ENCODE data around the gene TRPV5.

TRPV5 gene

GRCh38 chr7:142894112-142894984, 39.2 kb downstream of the TRPV5 start:
- TF ChIP-seq ZNF274 (IDR thresholded peaks at IDR 0.05; ENCODE audit: low read depth, low read length): no peak
- no peak overlapping the region for H3K4me3 ChIP-seq (ENCODE audit: low read length)

DNA sequence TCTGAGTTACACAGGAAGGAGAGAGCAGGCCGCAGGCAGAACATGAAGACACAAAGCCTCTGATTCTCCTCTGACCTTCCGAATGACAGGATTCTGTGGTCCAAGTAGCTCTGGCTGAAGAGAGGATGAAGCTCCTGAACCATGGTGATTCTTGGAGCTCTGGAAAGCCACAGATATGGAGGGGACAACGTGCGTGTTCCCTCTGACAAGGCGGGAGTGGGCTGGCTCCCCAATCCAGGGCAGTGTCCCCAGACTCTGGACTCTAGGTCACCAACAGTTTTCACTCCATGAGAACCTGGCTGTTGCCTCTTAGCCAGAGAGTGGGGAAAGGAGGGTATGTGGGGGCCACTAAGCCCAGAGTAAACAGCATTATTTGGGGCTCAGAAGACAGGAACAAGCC, 40.6 kb downstream of the TRPV5 start:
- no peak overlapping the region for H3K4me3 ChIP-seq (ENCODE audit: low read length)
- no peak for TF ChIP-seq ZNF274 (IDR thresholded peaks at IDR 0.05; ENCODE audit: low read depth, low read length)

DNA sequence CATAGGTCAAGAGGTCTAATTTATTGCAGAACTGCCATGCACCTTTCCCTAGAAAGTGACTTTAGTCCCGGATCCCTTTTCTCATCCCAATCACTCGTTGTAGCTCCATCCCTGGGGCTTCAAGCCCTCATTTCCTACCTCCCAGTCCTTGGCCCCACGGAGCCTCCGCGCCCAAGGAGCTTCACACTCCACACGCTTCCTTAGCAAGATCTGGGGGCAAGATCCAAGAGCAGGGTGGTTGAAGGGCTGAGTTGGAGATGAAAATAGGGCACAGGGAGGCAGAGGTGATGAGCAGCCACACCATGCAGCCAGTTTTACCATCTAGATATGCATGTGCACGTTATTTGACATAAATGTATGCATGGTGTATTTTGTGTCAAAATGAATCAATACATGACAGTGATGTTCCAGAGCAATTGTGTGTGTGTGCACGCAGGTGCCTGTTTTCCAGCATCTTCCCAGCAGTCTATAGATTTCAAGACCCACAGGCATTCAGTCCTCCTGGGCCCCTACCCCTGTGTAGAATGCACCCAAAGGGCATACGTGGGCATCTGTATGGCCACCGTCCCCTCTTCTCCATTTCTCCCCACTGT, 42.0 kb downstream of the TRPV5 start:
- no peak overlapping the region for H3K4me3 ChIP-seq (ENCODE audit: low read length)
- no peak for TF ChIP-seq ZNF274 (IDR thresholded peaks at IDR 0.05; ENCODE audit: low read depth, low read length)

DNA sequence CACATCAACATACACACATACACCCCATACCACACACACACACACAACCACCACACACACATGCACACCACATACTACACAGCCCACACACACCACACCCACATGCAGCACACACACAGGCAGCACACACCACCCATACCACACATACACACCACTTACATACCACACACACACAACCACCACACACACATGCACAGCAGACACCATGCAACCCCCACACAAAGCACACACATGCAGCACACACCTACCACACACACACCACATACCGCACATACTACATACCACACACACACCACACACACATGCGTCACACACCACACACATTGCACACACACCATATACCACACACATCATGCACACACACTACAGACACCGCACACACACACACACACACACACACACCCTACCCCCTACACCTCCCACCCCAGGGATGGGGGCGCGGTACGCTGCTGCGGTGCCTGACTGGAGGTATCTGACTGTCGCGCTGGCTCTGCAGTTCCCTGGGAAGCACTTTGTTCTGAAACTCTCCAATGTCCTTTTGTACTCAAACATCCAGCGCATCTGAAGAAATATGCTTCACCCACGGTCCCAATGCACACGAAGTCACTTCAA, 42.6 kb downstream of the TRPV5 start:
- no peak overlapping the region for H3K4me3 ChIP-seq (ENCODE audit: low read length)
- no peak for TF ChIP-seq ZNF274 (IDR thresholded peaks at IDR 0.05; ENCODE audit: low read depth, low read length)

DNA sequence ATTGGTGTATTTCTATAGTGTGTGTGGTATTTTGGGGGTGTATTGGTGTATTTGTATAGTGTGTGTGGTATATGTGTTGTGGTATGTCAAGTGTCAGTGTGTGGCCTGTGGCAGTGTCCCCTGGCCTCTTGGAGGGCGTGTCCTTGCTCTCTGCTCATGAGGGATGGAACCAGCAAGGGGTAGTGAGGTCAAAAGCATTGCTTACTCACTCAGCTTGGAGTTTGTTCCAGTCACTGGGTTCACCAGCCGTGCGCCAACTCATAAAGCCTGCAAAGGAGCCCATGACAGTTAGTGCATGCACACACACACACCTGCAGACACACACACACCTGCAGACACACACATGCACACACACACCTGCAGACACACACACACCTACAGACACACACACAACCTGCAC, 43.7 kb downstream of the TRPV5 start:
- H3K4me3 ChIP-seq (ENCODE audit: low read length): no peak overlapping the region
- TF ChIP-seq ZNF274 (IDR thresholded peaks at IDR 0.05; ENCODE audit: low read depth, low read length): no peak

DNA sequence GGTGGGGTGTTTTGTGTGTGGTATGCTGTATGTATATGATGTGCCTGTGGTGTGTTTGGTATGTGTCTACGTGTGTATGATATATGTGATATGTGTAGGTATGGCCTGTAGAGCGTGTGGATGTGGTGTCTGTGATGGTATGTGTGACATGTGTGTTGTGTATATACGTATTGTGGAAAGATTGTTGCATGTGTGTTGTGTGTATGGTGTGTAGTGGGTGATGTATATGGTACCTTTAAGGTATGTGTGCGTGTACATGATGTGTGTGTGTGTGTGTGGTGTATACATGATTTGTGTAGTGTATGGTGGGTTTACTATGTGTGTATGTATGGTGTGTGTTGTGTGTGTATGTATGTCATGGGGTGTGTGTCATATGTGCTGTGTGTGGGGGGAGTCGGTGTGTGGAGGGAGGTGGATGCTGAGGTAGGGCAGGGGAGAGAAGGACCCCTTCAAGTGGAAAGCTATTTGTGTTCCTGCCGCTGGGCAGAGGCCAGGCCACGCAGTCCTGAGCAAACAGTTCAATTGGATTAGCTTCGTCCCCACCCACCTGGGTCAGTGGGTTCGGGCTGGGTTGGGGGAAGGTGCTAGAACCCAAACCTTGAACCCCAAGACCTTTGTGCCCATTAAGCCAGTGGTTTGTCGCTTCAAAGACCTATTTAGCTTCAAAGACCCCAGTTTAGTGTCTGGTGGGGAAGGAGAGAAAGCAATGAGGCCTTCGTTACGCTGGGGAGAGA, 46.1 kb downstream of the TRPV5 start:
- H3K4me3 ChIP-seq (ENCODE audit: low read length): no peak overlapping the region
- no peak for TF ChIP-seq ZNF274 (IDR thresholded peaks at IDR 0.05; ENCODE audit: low read depth, low read length)

DNA sequence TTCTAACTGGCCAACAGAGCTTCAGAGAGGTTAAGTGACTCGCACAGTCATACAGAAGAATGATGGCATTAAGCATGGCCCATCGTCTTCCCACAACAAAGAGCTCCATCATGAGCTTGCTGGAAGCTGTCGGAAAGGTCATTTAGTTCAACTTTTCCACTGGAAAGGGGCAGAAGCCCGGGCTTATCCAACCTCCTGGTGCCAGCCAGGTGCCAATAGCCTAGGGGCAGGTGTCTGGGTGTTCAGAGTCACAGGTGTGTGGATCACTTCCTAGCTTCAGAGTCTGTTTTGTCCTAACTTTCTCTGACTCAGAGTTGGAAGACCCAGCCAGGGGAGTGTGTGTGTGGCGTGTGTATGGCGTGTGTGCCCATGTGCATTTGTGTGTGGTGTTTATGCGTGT, 46.7 kb downstream of the TRPV5 start:
- no peak for TF ChIP-seq ZNF274 (IDR thresholded peaks at IDR 0.05; ENCODE audit: low read depth, low read length)
- H3K4me3 ChIP-seq (ENCODE audit: low read length): no peak overlapping the region

- H3K4me3 ChIP-seq (ENCODE audit: low read length): no peak within 1 kb of the TSS
- TF ChIP-seq ZNF274 (IDR thresholded peaks at IDR 0.05; ENCODE audit: low read depth, low read length): no peak
Measured at GRCh38 chr7:142885311-142886230, 48.0 kb downstream of the TRPV5 start, which contains the start of gene TRPV6. TRPV6 (minus strand) TSS chr7:142885745.

- no peak for TF ChIP-seq ZNF274 (IDR thresholded peaks at IDR 0.05; ENCODE audit: low read depth, low read length)
- no peak overlapping the region for H3K4me3 ChIP-seq (ENCODE audit: low read length)
Measured at GRCh38 chr7:142884286-142884640, 49.3 kb downstream of the TRPV5 start.

DNA sequence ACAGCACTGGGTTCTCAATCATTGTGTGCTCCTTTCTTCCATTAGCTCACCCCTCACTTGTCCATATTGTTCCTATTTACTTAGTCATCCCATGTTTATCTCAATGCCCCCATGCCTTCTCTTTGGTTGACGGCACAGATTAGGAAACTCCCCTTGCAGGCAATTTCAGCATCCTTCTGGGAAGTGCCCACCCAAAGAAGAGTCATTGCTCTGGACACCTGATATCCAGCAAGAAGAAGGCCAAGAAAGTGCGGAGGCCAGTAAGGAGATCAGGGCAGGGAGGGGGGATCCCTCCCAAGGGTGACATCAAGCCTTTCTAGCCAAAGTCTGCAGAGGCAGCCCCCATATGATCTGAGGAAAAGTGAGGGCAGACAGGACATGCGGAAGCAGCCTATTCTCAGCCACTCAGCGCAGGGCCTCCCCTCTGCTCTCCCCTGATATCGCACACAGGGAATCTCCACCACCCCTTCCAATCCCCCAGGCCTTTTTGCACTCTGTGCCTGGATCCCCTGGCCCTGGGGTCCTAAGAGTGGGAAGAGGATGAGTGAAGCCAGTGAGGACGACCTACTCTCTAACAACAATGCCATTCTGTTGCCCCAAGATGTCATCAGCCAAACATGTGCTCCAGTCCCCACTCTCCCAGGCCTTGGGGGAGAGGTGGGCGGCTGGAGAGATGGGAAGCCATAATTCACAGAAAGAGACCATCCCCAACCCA, 49.8 kb downstream of the TRPV5 start:
- H3K4me3 ChIP-seq (ENCODE audit: low read length): no peak overlapping the region
- TF ChIP-seq ZNF274 (IDR thresholded peaks at IDR 0.05; ENCODE audit: low read depth, low read length): no peak

GRCh38 chr7:142883145-142883544, 50.4 kb downstream of the TRPV5 start:
- no peak overlapping the region for H3K4me3 ChIP-seq (ENCODE audit: low read length)

DNA sequence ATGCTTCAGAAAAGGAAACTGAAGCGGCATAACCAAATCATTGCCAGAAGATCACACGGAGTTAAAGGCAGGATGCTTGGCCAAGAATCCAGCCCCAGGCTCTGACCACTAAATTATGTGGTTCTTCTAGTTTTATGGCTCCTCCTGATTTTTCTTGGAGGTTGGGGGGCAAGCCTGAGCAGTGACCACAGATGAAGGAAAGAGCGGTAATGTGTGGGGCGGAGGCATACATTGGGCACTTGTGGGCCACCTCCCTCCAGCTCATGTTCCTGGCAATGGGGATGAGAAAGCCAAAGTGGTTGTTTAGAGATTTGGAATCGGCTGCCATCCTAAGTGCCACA, 51.2 kb downstream of the TRPV5 start:
- TF ChIP-seq ZNF274 (IDR thresholded peaks at IDR 0.05; ENCODE audit: low read depth, low read length): no peak
- H3K4me3 ChIP-seq (ENCODE audit: low read length): no peak overlapping the region

More at GRCh38 chr7:142883145-142883544, 50.4 kb downstream of the TRPV5 start:
- TF ChIP-seq ZNF274 (IDR thresholded peaks at IDR 0.05; ENCODE audit: low read depth, low read length): no peak
